Measurements from ENCODE around the gene RIMBP3B.
"Not testable (repeated sequence)": the region's sequence is repeated elsewhere in the genome, so short reads cannot be mapped to it uniquely, and the experiment has no call there.

The RIMBP3B gene, protein sequence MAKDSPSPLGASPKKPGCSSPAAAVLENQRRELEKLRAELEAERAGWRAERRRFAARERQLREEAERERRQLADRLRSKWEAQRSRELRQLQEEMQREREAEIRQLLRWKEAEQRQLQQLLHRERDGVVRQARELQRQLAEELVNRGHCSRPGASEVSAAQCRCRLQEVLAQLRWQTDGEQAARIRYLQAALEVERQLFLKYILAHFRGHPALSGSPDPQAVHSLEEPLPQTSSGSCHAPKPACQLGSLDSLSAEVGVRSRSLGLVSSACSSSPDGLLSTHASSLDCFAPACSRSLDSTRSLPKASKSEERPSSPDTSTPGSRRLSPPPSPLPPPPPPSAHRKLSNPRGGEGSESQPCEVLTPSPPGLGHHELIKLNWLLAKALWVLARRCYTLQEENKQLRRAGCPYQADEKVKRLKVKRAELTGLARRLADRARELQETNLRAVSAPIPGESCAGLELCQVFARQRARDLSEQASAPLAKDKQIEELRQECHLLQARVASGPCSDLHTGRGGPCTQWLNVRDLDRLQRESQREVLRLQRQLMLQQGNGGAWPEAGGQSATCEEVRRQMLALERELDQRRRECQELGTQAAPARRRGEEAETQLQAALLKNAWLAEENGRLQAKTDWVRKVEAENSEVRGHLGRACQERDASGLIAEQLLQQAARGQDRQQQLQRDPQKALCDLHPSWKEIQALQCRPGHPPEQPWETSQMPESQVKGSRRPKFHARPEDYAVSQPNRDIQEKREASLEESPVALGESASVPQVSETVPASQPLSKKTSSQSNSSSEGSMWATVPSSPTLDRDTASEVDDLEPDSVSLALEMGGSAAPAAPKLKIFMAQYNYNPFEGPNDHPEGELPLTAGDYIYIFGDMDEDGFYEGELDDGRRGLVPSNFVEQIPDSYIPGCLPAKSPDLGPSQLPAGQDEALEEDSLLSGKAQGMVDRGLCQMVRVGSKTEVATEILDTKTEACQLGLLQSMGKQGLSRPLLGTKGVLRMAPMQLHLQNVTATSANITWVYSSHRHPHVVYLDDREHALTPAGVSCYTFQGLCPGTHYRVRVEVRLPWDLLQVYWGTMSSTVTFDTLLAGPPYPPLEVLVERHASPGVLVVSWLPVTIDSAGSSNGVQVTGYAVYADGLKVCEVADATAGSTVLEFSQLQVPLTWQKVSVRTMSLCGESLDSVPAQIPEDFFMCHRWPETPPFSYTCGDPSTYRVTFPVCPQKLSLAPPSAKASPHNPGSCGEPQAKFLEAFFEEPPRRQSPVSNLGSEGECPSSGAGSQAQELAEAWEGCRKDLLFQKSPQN (N-terminal part only)

DNA sequence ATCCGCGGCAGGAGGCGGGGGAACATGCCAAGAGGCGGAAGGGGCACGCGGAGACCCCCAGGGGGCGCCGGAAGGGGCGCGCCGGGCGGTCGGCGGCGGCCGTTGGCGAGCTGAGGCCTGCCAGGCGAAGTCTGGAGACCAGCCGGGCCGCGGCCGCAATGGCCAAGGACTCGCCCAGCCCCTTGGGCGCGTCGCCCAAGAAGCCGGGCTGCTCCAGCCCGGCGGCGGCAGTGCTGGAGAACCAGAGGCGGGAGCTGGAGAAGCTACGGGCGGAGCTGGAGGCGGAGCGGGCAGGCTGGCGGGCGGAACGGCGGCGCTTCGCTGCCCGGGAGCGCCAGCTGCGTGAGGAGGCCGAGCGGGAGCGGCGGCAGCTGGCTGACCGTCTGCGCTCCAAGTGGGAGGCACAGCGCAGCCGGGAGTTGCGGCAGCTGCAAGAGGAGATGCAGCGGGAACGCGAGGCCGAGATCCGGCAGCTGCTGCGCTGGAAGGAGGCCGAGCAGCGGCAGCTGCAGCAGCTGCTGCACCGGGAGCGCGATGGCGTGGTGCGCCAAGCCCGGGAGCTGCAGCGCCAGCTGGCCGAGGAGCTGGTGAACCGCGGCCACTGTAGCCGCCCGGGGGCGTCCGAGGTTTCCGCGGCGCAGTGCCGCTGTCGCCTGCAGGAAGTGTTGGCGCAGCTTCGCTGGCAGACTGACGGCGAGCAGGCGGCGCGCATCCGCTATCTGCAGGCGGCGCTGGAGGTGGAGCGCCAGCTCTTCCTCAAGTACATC is at the start of gene RIMBP3B:
RIMBP3B (plus strand) TSS at position 51 of the 767 bp plus-strand sequence; CDS start at position 159, 108 bp downstream.
- H3K4me3 ChIP-seq (ENCODE audit: low read depth, low read length); DNase-seq (ENCODE audit: low read depth): not testable (repeated sequence)

DNA sequence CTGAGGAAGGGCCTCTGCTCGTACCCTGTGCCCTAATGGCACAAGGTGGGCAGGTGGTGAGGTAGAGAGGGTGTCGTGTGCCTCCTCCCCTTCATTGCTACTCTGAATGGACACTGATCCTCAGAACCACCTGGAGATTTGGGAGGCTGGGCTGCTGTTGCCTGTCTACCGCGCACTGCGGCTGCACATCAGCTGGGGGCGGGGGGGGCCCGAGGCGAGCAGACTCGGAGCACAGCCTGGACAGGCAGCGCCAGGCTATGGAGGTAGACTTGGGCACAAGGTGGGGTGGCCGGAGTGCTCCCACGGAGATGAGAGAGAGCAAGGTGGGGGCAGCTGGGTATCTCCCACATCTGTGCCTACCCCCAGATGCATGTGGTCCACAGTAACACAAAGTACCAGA is 26.0 kb upstream of the RIMBP3B start:
- not testable (repeated sequence) for DNase-seq (ENCODE audit: low read depth); H3K4me3 ChIP-seq (ENCODE audit: low read depth, low read length)

DNA sequence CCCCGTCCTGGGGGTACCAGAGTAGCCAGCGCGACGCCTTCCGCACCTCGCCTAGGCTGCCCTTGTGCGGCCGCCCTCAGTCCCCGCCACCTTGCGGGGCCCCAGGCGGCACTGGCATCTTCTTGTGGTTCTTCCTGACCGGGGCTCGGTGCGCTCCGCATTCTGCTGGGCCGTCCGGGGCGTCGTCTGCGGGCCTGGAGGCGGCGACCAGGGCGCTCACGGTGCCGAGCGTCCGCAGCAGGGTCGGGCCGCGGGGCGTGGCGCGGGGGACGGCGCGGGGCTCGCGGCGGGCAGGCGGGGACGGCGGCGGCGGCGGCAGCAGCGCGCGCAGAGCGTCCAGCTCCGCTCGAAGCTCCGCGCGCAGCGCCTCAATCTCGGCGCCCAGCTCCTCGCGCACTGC is 23.0 kb upstream of the RIMBP3B start:
- not testable (repeated sequence) for H3K4me3 ChIP-seq (ENCODE audit: low read depth, low read length); DNase-seq (ENCODE audit: low read depth)

DNA sequence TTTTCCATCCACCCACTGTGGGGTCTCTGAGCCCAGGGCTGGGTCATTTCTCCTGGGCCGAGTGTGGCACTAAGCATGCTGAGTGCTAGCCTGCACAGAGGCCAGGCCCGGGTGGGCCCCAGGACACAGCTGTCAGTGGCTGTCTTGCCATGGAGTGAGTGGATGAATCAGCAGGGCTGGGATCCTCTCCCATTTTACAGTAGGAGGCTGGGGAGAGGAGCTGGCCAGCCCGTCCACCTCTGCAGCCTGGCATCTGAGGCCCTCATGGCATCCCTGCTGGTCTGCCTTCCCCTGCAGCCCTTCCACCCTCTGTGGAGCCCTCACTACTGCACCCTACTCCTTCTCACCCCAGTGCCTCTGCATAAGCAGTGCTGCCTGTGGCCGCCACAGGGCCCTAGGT is 21.1 kb upstream of the RIMBP3B start:
- DNase-seq (ENCODE audit: low read depth); H3K4me3 ChIP-seq (ENCODE audit: low read depth, low read length): not testable (repeated sequence)

DNA sequence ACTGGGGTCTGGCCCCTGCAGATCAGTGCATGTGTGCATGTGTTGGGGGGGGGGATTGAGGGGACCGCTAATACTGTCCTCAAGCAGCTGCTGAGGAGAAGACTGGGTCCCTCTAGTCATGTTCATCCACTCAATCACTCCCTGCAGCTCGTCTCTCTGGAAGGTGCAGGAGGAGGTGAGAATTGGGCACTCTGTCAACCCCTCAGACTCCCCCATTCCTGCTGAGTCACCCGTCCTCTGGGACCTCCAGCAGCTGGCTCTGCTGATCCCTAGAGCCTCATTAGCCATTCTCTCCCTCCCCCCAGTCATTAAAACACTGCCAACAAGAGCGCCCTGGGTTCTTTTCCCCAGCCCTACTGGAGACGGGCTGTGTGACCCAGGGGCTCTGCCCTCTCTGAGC is 20.5 kb upstream of the RIMBP3B start:
- not testable (repeated sequence) for DNase-seq (ENCODE audit: low read depth)

DNA sequence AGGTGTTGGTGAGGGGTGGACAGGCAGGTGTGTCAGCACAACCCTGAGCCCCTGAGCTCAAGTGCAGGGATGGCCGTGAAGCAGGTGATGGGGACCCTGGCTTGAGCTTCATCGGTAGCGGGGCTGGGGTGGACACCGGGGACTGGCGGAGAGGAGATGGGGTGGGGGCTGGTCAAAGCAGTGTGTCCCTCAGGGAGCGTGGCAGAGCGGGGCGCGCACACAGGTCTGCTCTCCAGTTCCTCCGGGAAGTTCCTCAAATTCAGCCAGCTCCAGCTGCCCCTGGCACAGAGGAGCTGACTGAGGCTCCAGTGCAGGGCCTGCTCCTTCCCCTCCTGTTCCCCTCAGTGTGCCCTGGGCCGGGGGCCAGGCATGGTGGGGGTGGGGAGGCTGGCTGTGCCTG is 19.7 kb upstream of the RIMBP3B start:
- H3K4me3 ChIP-seq (ENCODE audit: low read depth, low read length); DNase-seq (ENCODE audit: low read depth): not testable (repeated sequence)

More for the DNA sequence above, 20.5 kb upstream of the RIMBP3B start:
- H3K4me3 ChIP-seq (ENCODE audit: low read depth, low read length) = not testable (repeated sequence)

DNA sequence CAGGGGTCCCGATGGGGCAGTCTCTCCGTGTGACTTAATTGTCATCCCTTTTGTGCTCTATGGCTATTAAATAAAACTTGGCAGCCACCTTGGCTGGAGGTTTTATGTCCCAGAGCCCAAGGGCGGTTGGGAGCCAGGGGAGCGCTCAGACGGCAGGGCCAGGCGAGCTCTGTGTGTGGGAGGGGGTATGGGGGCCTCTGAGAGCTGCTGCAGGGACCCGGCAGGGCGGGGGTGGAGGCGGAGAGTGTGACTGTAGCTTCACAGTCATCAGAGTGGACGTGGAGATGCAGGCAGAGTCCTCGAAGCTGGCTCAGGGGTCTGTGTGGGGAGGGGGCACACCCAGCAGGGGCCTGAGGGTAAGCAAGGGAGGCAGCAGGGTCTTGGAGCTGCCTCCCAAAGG is 19.2 kb upstream of the RIMBP3B start:
- DNase-seq (ENCODE audit: low read depth); H3K4me3 ChIP-seq (ENCODE audit: low read depth, low read length): not testable (repeated sequence)

DNA sequence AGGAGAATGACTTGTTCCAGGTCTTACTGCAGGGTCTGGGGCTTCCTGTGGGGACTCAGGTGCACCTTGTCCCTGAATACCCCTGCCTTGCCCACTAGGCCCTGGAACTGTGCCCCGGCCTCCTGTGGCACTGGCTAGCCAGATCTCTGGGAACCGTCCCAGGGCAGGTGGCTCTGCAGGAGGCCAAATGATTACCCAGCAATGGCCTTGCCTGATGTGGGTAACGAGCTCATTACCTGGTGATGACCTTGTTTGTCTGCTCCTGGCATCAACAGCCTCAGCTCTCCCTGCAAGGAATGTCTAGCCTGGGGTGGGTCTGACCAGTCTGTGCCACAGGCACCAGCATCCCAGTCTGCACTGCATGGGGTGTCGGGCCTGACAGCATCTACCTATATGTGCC is 18.2 kb upstream of the RIMBP3B start:
- H3K4me3 ChIP-seq (ENCODE audit: low read depth, low read length) = not testable (repeated sequence)

DNA sequence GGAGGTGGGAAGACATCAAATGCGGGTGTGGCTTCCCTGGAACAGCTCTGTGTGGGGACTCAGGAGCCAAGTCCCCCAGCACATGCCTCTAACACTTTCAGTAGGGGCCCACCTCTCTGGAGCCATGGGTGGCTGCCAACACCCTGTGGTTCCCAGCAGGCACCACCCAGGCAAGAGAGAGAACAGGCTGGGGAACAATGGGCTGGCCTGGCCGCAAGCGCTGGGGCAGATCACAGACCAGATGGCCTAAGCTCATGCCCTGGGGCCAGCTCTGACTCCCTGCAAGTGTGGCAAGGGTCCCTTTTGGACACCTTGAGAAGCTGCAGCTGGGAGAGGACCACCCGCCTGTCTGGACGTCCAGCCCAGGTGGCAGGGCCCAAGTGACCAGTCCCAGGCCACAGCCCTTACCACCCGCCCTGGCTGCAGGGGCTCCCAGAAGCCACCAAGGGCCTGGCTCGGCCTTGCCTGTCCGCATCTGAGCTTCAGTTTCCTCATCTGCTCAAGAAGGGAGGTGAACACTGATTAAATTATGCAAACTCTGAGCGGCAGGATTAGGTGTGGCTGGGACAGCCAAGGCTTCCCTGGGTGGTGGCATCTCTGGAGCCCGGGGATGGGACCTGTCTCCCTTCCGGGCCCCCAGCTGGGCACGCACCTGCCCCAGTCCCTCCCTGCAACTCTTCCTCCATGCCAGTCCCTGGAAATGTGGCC is 14.8 kb upstream of the RIMBP3B start:
- not testable (repeated sequence) for DNase-seq (ENCODE audit: low read depth); H3K4me3 ChIP-seq (ENCODE audit: low read depth, low read length)

More for the DNA sequence above, 18.2 kb upstream of the RIMBP3B start:
- not testable (repeated sequence) for DNase-seq (ENCODE audit: low read depth)

DNA sequence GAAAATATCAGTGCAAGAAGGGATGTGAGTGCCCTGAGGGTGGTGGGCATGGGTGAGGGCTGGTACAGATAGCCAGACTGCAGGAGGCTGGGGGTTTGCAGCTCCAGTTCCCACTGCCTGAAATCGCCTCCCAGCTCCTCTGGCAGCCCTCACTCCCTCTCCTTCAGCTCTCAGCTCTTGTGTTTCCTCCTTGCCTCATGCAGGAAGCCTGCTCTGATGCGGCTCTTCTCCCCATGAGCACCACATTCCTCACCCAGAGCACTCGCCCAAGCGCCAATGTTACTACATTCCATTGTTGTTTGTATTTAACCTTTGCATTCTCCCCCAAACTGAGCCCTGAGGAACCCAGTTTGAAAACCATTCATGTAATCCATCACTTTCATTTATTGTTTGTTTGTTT is 7.7 kb upstream of the RIMBP3B start:
- not testable (repeated sequence) for H3K4me3 ChIP-seq (ENCODE audit: low read depth, low read length); DNase-seq (ENCODE audit: low read depth)

DNA sequence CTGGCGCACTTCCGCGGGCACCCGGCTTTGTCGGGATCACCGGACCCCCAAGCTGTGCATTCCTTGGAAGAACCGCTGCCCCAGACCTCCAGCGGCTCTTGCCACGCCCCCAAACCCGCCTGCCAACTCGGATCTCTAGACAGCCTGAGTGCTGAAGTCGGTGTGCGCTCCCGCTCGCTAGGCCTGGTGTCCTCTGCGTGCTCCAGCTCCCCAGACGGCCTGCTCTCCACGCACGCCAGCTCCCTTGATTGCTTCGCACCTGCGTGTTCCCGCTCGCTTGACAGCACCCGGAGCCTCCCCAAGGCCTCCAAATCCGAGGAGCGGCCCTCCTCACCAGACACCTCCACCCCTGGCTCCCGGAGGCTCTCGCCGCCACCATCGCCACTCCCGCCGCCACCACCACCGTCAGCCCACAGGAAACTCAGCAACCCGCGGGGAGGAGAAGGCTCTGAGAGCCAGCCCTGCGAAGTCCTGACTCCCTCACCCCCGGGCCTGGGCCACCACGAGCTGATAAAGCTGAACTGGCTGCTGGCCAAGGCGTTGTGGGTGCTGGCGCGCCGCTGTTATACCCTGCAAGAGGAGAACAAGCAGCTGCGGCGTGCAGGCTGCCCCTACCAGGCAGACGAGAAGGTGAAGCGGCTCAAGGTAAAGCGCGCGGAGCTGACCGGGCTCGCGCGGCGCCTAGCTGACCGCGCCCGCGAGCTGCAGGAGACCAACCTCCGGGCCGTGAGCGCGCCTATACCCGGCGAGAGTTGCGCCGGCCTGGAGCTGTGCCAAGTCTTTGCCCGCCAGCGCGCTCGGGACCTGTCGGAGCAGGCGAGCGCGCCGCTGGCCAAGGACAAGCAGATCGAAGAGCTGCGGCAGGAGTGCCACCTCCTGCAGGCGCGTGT is 1.2 kb downstream of the RIMBP3B start:
- not testable (repeated sequence) for DNase-seq (ENCODE audit: low read depth); H3K4me3 ChIP-seq (ENCODE audit: low read depth, low read length)

DNA sequence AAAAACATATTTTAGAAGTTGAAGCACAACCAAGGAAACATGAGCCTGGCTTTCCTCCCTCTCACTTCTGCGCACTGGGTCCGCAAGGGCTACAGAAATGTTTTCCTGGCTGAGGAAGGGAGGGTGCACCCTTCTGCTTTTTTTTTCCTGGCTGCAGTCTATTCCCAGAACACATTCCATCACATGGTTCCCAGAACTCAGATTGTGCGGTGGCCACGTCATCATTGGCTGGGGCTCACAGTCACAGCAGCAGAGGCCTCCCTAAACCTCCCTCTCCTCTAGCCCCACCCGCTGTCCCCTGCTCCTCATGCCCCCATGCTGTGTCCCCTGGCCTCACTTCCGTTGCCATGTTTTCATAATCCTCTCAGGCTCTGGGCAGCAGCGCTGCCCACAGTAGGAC is 5.9 kb downstream of the RIMBP3B start:
- DNase-seq (ENCODE audit: low read depth); H3K4me3 ChIP-seq (ENCODE audit: low read depth, low read length): not testable (repeated sequence)

DNA sequence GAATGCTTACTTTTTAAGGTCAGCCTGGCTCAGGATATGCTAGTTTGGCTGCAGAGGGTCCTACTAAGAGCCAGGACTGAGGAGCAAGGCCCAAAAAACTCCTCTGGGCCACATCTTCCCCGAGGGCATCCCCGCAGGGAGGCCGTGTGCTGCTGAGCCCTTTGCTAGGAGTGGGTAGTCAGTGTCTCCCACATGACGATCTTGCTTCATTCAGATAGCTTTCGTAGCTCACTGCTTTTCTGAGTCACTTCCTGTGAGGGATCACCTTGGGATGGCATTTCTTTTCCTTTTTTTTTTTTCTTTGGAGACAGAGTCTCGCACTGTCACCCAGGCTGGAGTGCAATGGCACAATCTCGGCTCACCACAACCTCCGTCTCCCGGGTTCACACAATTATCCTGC is 6.5 kb downstream of the RIMBP3B start:
- DNase-seq (ENCODE audit: low read depth); H3K4me3 ChIP-seq (ENCODE audit: low read depth, low read length): not testable (repeated sequence)

DNA sequence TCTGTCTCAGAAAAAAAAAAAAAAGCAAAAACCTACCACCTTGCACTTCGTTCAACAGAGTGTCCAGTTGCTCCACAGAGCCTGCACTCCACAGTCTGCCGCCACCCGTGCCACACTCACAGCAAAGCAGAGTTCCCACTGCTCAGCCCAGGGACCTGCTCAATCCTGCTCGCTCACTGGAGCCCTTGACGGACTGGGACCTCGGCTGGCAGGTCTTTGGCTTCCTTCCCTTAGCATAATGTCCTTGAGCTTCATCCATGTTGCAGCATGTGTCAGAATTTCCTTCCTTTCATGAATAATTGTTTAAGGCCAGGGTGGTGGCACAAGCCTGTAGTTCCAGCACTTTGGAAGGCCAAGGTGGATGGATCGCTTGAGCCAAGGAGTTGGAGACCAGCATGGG is 11.1 kb downstream of the RIMBP3B start:
- H3K4me3 ChIP-seq (ENCODE audit: low read depth, low read length); DNase-seq (ENCODE audit: low read depth): not testable (repeated sequence)

DNA sequence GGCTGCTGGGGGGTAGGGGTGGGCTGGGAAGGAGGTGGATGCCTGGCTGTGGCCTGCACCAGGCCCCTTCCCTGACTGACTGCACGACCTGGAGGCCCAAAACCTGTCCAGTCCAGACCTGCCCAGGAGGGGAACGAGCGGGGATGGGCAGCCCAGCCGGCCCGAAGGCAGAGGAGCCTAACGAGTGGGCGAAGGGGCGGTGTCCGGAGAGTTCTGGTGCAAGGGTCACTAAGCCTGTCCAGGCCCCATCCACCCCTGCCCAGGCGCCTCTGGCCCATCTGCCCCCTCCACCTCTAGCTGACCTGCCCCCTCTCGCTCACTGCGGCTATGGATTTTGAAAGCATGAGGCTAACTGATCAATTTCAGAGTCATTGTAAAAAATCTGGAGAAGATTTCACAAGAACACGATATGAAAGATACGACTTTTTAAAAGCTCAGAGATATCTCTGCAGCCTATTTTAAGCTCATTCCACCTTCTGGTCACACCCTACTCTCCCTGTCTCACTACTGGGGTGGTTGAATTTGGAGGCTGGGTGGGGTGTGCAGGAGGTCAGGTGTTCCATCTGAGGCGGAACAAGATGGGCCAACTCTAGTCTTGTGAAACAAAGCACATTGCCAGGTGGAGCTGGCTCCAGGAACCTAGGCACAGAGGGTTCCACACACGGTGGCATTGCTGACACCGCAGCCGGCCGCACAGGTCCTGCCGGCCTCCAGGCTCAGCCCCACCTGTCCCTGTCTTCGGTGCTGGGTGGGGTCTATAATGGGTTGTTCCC is 17.8 kb downstream of the RIMBP3B start:
- not testable (repeated sequence) for DNase-seq (ENCODE audit: low read depth); H3K4me3 ChIP-seq (ENCODE audit: low read depth, low read length)

DNA sequence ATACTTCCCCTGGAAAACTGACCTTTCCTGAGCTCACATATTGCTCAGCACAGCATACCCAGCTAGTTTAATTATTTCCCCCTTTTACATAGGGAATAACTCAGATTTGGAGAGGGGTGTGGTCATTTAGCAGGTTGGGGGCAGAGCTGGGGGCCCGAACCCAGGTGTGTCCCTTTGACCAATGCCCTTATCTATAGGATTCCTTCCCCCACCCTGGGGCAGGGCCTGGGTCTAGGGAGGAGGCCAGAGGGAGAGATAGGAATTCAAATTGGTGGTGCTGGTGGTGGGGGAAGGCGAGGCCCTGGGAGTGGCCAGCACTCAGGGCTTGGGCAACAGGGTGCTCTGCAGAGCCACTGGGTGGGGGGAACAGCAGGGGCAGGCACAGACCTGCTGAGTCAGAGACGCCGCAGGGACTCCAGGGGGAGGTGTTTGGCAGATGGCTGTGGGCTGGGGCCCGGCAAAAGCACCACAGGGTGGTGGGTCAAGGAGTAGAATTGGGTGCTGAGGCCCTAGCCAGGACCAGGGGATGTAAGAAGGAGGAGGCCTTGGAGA is 19.3 kb downstream of the RIMBP3B start:
- not testable (repeated sequence) for DNase-seq (ENCODE audit: low read depth); H3K4me3 ChIP-seq (ENCODE audit: low read depth, low read length)
